Measurements from ENCODE around the gene RNF121. TPM values are rescaled to one million over a fixed set of nuclear protein-coding genes. Genes with fewer than 3 reads are reported as not detected.

RNF121 gene
- total RNA-seq, 1 donor from 2014 or later: 18.4 TPM

GRCh38 chr11:71933141-71933933 is 4.5 kb downstream of the RNF121 start:
- intact Hi-C loops (cut with DNase I): no loop called here
- no peak for DNase-seq (ENCODE audit: low spot score)

DNA sequence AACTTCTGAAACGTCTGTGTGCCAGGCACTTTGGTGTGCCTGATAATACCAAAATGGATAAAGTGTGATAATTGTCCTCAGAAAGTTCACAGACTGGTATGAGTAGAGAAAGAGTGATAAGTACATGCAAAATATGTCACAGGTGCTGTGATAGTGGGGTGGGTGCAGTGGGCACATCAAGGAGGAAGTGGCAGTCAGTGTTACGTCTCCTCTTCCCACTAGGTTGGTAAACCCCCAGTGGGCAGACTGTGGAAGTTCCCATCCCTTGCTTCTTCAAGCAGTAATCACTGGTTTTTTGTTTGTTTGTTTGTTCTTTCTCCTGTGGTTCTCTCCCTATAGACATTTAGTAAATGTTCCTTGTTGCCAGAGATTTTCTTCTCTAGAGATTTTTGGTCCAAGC is 5.4 kb downstream of the RNF121 start:
- intact Hi-C loops (cut with DNase I): no loop called here

GRCh38 chr11:71935338-71935925 is 6.6 kb downstream of the RNF121 start:
- intact Hi-C loops (cut with DNase I): no loop called here
- DNase-seq (ENCODE audit: low spot score): no peak

More for the DNA sequence above, 5.4 kb downstream of the RNF121 start:
- DNase-seq (ENCODE audit: low spot score): no peak

DNA sequence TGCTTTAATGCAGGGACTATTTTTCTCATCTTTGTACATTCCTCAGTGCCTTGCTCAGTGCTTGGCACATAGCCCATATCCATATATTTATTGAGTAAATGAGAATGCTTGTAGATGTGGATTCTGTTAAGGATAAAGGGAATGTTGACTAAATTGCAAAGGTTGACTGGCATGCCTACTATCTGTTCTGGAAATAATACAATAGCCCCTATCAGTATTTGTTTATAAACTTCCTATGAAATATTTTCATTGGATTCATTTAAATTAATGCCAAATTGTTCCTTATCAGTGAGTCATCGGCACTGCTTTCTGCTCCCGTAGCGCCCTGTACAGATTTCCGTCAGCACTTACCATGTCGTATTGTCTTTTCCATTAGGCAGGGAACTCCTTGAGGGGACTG is 8.0 kb downstream of the RNF121 start:
- intact Hi-C loops (cut with DNase I): no loop called here
- no peak for DNase-seq (ENCODE audit: low spot score)

DNA sequence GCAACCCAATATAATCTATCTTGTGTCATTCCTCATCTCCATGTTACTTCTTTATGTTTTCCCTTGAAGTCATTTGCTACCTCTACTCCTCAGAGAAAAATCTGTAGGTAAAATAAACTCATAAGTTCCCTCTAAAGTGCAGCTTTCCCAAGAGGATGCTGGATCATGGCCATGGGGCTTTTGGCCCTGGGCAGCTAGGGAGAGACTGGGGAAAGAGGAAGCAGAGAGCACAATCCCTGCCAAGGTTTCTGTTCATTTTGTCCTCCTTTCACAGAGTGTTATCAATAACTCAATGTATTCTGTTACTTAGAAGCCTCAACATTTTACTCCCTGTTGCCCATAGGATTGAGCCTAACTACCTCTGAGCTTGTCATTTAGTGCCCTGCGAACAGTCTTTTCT is 9.0 kb downstream of the RNF121 start:
- DNase-seq (ENCODE audit: low spot score): no peak
- intact Hi-C loops (cut with DNase I): no loop called here

DNA sequence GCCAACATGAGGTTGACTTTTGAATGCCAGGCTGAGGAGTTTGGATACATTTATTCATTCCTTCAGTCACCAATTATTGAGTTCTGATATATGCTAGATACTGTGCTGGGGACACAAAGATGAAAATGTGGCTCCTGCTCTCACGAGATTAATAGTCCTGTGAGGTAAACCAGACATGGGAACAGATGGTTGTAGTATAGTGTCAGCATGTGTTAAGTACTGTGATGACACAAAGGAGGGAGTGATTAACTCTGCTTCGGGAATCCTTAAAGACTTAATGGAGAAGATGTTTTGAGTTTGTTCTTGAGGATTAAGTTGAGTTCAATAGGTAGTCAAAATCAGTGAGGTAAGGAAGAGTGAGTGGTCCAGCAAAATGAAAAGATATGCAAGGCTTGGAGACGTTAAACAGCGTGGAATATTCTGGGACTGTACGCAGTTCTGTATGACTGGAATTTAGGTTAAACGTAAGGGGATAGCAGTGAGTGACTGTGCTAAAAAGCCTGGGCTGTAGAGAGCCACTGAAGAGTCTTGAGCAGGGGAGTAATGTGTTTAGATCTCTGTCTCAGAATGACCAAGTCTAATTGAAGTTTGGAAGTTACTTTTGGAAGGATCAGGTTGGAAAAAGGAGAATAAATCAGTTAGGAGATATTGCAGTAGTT is 11.8 kb downstream of the RNF121 start:
- intact Hi-C loops (cut with DNase I): no loop called here
- no peak for DNase-seq (ENCODE audit: low spot score)

- intact Hi-C loops (cut with DNase I): no loop called here
- no peak for DNase-seq (ENCODE audit: low spot score)
Observed at GRCh38 chr11:71946144-71946571, 17.3 kb downstream of the RNF121 start.

- intact Hi-C loops (cut with DNase I): no loop called here
- DNase-seq (ENCODE audit: low spot score): no peak
Observed at GRCh38 chr11:71947498-71947897, 18.7 kb downstream of the RNF121 start.

- intact Hi-C loops (cut with DNase I): no loop called here
Observed at GRCh38 chr11:71948314-71949027, 19.6 kb downstream of the RNF121 start.

DNA sequence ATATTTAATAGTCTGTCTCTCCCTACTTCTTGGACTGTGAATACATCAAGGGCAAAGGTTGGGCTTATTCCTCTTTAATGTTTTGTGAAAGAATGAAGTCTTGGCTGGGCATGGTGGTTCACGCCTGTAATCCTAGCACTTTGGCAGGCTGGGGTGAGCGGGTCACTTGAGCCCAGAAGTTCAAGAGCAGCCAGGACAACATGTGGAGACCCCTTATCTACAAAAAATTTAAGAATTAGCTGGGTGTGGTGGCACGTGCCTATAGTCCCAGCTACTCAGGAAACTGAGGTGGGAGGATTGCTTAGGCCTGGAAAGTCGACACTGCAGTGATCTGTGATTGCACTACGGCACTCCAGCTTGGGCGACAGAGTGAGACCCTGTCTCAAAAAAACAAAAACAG is 20.2 kb downstream of the RNF121 start:
- intact Hi-C loops (cut with DNase I): no loop called here
- DNase-seq (ENCODE audit: low spot score): no peak

More at GRCh38 chr11:71948314-71949027, 19.6 kb downstream of the RNF121 start:
- DNase-seq (ENCODE audit: low spot score): no peak

GRCh38 chr11:71951741-71952310 is 23.0 kb downstream of the RNF121 start:
- intact Hi-C loops (cut with DNase I): no loop called here
- no peak for DNase-seq (ENCODE audit: low spot score)

DNA sequence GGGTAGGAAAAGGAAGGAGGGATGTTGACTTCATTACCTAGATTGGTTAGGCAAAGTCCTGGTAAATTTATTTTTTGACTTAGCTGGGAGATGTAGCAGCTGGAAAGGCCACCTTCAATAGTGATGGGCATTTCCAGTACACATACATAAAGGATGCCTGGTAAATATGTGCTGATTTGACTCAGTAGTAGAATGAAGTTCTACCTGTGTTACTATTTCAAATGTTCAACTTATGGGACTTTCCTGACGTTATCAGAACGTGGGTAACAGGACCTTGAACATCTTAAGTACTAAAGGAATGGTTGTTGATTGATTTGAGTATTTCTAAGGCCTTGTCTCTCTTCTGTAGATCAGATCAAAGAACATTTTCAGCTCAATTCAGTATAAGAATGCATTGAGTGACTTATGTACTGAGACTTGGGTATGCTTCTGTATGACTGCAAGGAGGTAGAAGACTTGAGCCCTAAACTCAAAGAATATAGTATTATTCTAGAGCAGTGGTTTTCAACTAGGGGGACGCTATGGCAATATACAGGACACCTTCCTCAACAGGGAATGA is 27.1 kb downstream of the RNF121 start:
- intact Hi-C loops (cut with DNase I): no loop called here
- DNase-seq (ENCODE audit: low spot score): no peak

DNA sequence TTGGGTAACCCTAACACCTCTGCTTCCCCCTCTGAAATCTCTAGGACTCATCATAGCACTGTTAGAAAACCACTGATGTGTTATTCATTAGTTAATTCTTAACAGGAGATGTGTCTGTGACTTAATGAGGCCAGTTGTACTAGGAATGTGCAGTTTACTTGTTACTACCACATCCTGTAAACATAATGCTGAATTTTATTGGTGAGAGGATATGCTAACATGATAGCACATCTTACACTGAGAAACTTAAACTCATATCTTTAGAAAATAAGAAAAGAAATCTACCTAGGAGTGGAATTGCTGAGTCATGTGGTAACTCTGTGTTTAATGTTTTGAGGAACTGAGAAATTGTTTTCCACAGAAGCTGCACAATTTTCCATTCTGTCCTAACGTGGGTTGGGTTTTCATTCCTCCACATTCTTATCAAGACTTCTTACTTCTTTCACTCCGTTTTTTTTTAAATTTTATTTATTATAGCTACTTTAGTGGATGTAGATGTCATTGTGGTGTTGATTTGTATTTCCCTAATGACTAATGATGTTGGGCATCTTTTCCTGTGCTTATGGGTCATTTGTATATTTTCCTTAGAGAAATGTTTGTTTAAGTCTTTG is 33.7 kb downstream of the RNF121 start:
- no peak for DNase-seq (ENCODE audit: low spot score)
- intact Hi-C loops (cut with DNase I): no loop called here

- intact Hi-C loops (cut with DNase I): no loop called here
- DNase-seq (ENCODE audit: low spot score): no peak
Observed at GRCh38 chr11:71963468-71963867, 34.6 kb downstream of the RNF121 start.

- DNase-seq (ENCODE audit: low spot score): no peak
- intact Hi-C loops (cut with DNase I): no loop called here
Observed at GRCh38 chr11:71964641-71965040, 35.8 kb downstream of the RNF121 start.

DNA sequence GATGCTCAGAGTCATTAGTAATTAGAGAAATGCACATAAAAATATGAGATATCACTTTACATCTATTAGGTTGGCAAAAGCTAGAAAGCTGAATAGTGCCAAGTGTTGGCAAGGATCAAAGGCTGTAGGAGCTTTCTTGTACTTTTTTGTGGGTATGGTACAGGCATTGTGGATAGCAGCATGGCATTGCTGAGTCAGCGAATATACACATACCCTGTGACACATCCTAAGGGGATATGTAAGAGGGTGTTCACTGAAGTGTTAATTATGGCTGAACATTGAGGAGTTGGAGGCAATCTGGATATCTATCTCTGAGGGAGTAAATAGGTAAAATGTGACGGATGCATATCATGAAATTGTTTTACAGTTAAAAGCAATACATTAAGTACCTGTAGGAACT is 42.8 kb downstream of the RNF121 start:
- intact Hi-C loops (cut with DNase I): no loop called here
- DNase-seq (ENCODE audit: low spot score): no peak

- intact Hi-C loops (cut with DNase I): loop anchor here (2.0 to 5.0 kb wide), 3 partner anchors 114 to 451 kb away; no protein-coding TSS in a partner anchor
- DNase-seq (ENCODE audit: low spot score): no peak
Observed at GRCh38 chr11:71976551-71976950, 47.7 kb downstream of the RNF121 start.

- intact Hi-C loops (cut with DNase I): loop anchor here (2.0 to 5.0 kb wide), 3 partner anchors 114 to 450 kb away; no protein-coding TSS in a partner anchor
- no peak for DNase-seq (ENCODE audit: low spot score)
Observed at GRCh38 chr11:71977090-71977489, 48.2 kb downstream of the RNF121 start.

Measured in cardiac septum (tissue), 1 donor.